ENCODE measurements around the gene MZF1. TPM values are rescaled to one million over a fixed set of nuclear protein-coding genes. Genes with fewer than 3 reads are reported as not detected.

MZF1 gene
- polyA plus RNA-seq, 3 donors = 1.6 to 55.6 (median 1.7) TPM

- peaks cover 27 to 28% of the 10 kb centered on the region in 2 donors for H3K4me1 ChIP-seq (ENCODE audit: control insufficient read depth in 1 of 2, insufficient read depth in 2 of 2, low read length in 2 of 2)
- intact Hi-C loops (cut with micrococcal nuclease) = no loop called here
- peaks cover 7 to 10% of the 10 kb centered on the region in 2 donors for H3K36me3 ChIP-seq (replicated peaks in 1 of 2; ENCODE audit: control insufficient read depth in 1 of 2, insufficient read depth in 2 of 2, low read length in 2 of 2)
- no peak overlapping the region for H3K4me3 ChIP-seq (replicated peaks in 1 of 3; ENCODE audit: low read depth in 2 of 3, low read length in 3 of 3)
- no peaks in the 10 kb centered on the region for H3K9me3 ChIP-seq (replicated peaks in 1 of 2; ENCODE audit: control insufficient read depth in 1 of 2, insufficient read depth in 1 of 2, low read length in 2 of 2)
- H3K79me2 ChIP-seq (ENCODE audit: insufficient read depth, low read length) = peaks cover 25% of the 10 kb centered on the region
- H2AFZ ChIP-seq (ENCODE audit: insufficient read depth, low read depth, low read length, poor library complexity, severe bottlenecking) = no peak overlapping the region
- no peak for DNase-seq
- WGBS (ENCODE audit: insufficient coverage) = no CpG with 5 or more reads among the region's 4 CpGs
- peaks cover 0 to 3% (median 0%) of the 10 kb centered on the region in 7 donors for H3K9me3 Mint-ChIP-seq
- peaks cover 6 to 11% of the 10 kb centered on the region in 2 donors for H3K36me3 Mint-ChIP-seq
- H4K20me1 ChIP-seq (ENCODE audit: insufficient read depth, low read length) = peaks cover 19% of the 10 kb centered on the region
- H3K27me3 Mint-ChIP-seq (ENCODE audit: low read depth in 3 of 3) = peaks cover 0 to 2% (median 1%) of the 10 kb centered on the region in 3 donors
- TF ChIP-seq CTCF (IDR thresholded peaks at IDR 0.05) = no peak
- H3K4me1 Mint-ChIP-seq = peaks cover 29% of the 10 kb centered on the region
- no peak overlapping the region for H3K9ac ChIP-seq (ENCODE audit: insufficient read depth, low read length, poor library complexity, severe bottlenecking)
- no peak overlapping the region for H3K4me3 Mint-ChIP-seq
- no peak overlapping the region for H3K27ac Mint-ChIP-seq
- H3K4me2 ChIP-seq (replicated peaks; ENCODE audit: extremely low read depth, low read length, poor library complexity, severe bottlenecking) = no peak overlapping the region
- H3K27me3 ChIP-seq (ENCODE audit: control insufficient read depth in 2 of 2, insufficient read depth in 2 of 2, low read length in 2 of 2) = no peaks in the 10 kb centered on the region
- no peak overlapping the region for H3K27ac ChIP-seq (ENCODE audit: low read depth in 1 of 2, low read length in 2 of 2)
Measured at GRCh38 chr19:58521651-58522050, 51.5 kb downstream of the MZF1 start.

- peaks cover 0 to 3% (median 0%) of the 10 kb centered on the region in 7 donors for H3K9me3 Mint-ChIP-seq
- intact Hi-C loops (cut with micrococcal nuclease) = no loop called here
- whole genome bisulfite sequencing (ENCODE audit: insufficient coverage) = no CpG with 5 or more reads among the region's 7 CpGs
- Histone ChIP-seq H3K27me3 (ENCODE audit: control insufficient read depth in 2 of 2, insufficient read depth in 2 of 2, low read length in 2 of 2) (no peaks in the 10 kb centered on the region), H3K4me2 (replicated peaks; ENCODE audit: extremely low read depth, low read length, poor library complexity, severe bottlenecking) (peak overlapping the region; percentile 96), H3K79me2 (ENCODE audit: insufficient read depth, low read length) (peaks cover 38% of the 10 kb centered on the region), H4K20me1 (ENCODE audit: insufficient read depth, low read length) (peaks cover 34% of the 10 kb centered on the region), H3K4me3 (replicated peaks in 1 of 3; ENCODE audit: low read depth in 2 of 3, low read length in 3 of 3) (peak overlapping the region; percentile 57 to 90 (median 86)), H3K36me3 (replicated peaks in 1 of 2; ENCODE audit: control insufficient read depth in 1 of 2, insufficient read depth in 2 of 2, low read length in 2 of 2) (peaks cover 17 to 20% of the 10 kb centered on the region in 2 donors), H3K4me1 (ENCODE audit: control insufficient read depth in 1 of 2, insufficient read depth in 2 of 2, low read length in 2 of 2) (peaks cover 27 to 28% of the 10 kb centered on the region in 2 donors), H3K27ac (ENCODE audit: low read depth in 1 of 2, low read length in 2 of 2) (peak overlapping the region; percentile 90 to 93), H2AFZ (ENCODE audit: insufficient read depth, low read depth, low read length, poor library complexity, severe bottlenecking) (peak overlapping the region; percentile 96), H3K9ac (ENCODE audit: insufficient read depth, low read length, poor library complexity, severe bottlenecking) (peak overlapping the region; percentile 94), H3K9me3 (replicated peaks in 1 of 2; ENCODE audit: control insufficient read depth in 1 of 2, insufficient read depth in 1 of 2, low read length in 2 of 2) (no peaks in the 10 kb centered on the region)
- peak overlapping the region; percentile 92 to 93 for H3K4me3 Mint-ChIP-seq
- peaks cover 18 to 25% of the 10 kb centered on the region in 2 donors for H3K36me3 Mint-ChIP-seq
- peaks cover 0 to 2% (median 1%) of the 10 kb centered on the region in 3 donors for H3K27me3 Mint-ChIP-seq (ENCODE audit: low read depth in 3 of 3)
- H3K27ac Mint-ChIP-seq = peak overlapping the region; percentile 95 to 99 (median 98)
- TF ChIP-seq CTCF (IDR thresholded peaks at IDR 0.05) = no peak
- no peak for DNase-seq
- H3K4me1 Mint-ChIP-seq = peaks cover 32% of the 10 kb centered on the region
Measured at GRCh38 chr19:58520257-58520599, 52.9 kb downstream of the MZF1 start.
